ENCODE measurements around the gene ARHGAP18.

ARHGAP18 gene

GRCh38 chr6:129665555-129665954 is 44.4 kb downstream of the ARHGAP18 start:
- no peak for DNase-seq (ENCODE audit: low spot score)

DNA sequence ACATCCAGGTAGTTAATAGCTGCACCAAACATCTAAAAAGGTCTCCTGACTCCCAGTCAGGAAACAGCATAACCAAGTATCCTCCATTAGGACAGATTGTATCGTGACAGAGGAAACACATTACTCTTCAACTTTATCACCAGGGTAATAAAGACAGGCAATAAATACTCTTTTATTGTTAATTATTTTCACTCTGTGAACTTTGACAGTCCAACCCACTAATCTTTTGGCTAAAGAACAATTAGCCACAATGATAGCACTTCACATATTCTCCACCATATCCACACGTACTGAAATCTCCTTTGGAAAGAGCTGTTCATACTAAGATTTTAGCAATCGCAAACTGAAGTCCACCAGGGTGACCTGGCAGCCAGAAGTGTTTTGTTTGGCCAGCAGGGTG is 46.4 kb downstream of the ARHGAP18 start:
- no peak for DNase-seq (ENCODE audit: low spot score)

- DNase-seq (ENCODE audit: low spot score) = no peak
These were observed 47.0 kb downstream of the ARHGAP18 start for GRCh38 chr6:129662980-129663431.

GRCh38 chr6:129662406-129662766 is 47.6 kb downstream of the ARHGAP18 start:
- no peak for DNase-seq (ENCODE audit: low spot score)

GRCh38 chr6:129661536-129662405 is 48.2 kb downstream of the ARHGAP18 start:
- no peak for DNase-seq (ENCODE audit: low spot score)

GRCh38 chr6:129660346-129660676 is 49.7 kb downstream of the ARHGAP18 start:
- no peak for DNase-seq (ENCODE audit: low spot score)

- no peak for DNase-seq (ENCODE audit: low spot score)
These were observed 50.2 kb downstream of the ARHGAP18 start for GRCh38 chr6:129659590-129660345.

DNA sequence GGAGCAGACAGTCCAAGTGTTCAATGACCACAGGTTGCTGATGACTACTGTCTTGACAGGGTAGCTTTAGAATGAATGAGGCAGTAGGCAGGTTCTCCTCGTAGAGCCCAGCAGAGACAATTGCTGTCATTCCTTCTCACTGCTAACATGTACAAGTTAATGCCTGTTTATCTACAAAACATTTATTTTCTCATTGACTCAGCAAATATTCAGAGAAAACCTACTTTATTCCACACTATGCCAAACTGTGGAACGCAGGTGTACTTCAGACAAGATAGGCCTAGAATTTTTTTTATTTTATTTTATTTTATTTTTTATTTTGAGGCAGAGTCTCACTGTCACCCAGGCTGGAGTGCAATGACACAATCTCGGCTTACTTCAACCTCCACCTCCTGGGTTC is 50.8 kb downstream of the ARHGAP18 start:
- no peak for DNase-seq (ENCODE audit: low spot score)

DNA sequence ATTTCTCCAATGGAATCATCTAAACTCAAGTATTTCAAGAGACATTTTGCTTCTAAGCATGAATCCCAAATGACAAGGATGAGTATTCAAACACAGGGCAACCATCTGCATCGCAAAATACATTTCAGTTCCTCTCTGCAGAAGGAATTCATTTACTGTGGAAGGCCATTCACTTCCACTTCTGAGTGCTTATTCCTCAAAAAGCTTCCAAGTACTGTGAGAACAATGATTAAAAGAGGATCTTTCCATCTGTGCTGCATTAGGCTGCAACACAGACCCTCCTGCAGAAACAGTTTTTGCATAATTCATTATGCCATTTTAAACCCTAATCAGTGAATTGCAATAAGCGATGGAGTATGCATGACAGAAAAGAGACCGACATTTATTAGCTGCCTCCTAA is 52.5 kb downstream of the ARHGAP18 start:
- no peak for DNase-seq (ENCODE audit: low spot score)

DNA sequence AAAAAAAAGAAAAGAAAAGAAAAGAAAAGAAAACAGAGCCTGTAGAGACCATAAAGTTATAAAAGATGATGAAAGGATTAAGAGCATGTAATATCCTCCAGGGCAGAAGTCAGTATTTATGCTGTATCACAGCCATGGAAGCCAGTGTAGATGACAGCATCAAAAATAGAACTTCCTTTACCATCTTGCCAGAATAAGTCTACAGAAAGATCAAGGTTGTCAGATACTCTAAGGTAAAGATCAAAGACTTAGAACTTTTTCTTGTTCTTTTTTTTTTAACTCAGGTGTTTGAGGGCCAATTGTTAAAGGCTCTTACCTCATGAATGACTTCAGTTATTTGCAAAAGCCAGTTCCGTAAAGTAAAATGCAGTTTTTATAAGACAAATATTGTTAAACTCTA is 54.6 kb downstream of the ARHGAP18 start:
- no peak for DNase-seq (ENCODE audit: low spot score)

DNA sequence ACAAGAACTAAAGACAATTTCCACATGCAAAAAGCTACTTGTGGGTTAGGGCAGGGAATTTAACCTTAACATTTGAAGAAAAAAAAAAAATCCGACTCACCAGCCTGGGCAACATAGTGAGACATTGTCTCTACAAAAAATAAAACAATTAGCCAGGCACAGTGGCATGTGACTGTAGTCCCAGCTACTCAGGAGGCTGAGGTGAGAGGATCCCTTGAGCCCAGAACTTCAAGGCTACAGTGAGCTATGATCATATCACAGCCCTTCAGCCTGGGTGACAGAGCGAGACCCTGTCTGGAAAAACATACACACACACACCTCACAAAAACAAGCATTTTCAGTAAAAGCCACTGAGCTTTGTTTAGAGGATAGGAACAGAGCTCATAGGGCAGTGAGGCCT is 56.2 kb downstream of the ARHGAP18 start:
- no peak for DNase-seq (ENCODE audit: low spot score)

DNA sequence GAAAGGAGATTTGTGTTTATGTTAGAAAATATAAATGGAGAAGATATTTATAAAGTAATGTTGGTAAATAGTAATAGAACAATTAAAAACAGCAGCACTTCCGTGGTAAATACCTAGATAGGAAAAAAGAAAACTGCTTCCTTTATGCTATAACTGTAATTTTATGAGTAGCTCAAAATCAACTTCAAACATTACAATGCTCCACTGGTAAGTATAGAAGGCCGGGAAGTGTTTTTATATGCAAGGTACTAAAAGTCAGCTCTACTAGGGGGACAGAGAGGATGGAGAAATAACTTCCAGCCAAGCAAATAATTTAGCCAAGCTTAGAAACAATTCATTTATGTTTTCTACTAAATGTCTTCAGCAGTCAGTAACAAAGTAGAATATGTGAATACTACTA is 56.7 kb downstream of the ARHGAP18 start:
- no peak for DNase-seq (ENCODE audit: low spot score)

GRCh38 chr6:129651291-129651691 is 58.7 kb downstream of the ARHGAP18 start:
- no peak for DNase-seq (ENCODE audit: low spot score)

DNA sequence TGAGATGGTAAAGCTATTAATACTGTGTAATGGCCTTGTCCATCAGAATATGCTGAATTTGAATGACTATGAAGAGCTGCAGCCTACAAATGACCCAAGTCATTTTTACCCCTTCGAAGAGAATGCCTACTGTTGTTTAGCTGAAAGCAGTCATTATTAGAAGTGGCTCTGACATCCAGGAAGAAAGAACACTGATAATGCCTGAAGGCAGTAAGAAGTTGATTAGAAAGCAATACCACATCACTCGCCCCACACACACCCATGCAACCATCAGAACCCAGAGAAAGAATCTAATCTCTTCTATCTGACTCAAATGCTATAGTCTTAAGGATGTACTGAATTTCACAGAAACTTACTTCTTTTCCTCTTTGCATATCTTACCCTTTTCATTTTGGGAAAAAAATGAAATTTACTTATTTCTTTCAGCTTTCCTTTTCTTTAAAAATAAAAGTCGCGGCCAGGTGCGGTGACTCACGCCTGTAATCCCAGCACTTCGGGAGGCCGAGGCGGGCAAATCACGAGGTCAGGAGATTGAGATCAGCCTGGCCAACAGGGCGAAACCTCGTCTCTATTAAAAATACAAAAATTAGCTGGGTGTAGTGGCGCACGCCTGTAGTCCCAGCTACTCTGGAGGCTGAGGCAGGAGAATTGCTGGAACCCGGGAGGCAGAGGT is 61.0 kb downstream of the ARHGAP18 start:
- DNase-seq (ENCODE audit: low spot score) = no peak

DNA sequence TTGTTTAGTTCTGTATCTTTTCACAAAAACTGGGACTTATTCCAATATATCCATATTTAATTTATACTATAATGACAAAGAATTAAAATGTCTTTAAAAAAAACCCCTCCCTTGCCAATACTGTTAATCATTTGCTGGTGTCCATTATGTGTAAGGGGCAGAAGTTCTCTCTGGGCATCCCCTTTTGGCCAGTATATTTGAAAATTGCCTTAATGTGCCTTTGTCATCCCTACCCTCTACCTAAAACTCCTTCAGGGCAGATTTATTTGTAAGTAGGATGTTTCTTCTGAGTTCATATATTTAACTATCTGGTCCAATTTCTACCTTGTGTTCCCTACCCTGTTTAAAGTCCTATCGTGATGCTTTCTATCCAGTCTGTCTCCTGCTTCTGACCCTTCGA is 62.9 kb downstream of the ARHGAP18 start:
- DNase-seq (ENCODE audit: low spot score) = no peak

DNA sequence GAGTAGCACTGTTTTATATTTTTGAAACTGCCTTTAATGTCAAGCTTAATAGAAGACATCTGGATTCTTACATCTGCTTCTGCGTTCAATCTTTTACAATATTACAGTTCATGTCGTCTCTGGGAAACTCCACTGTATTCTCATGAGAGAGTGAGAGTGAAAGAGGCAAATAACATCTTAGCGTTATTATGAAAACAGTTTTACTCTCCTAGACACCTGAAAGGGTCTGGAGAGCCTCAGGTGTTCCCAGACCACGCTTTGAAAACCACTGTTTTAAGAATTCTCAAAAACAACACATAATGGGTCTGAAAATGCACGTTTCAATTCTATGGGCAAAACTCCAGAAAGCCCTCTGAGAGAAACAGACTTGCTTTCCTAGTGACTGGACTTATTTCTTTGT is 63.3 kb downstream of the ARHGAP18 start:
- DNase-seq (ENCODE audit: low spot score) = no peak

- DNase-seq (ENCODE audit: low spot score) = no peak
These were observed 64.0 kb downstream of the ARHGAP18 start for GRCh38 chr6:129645830-129646579.

DNA sequence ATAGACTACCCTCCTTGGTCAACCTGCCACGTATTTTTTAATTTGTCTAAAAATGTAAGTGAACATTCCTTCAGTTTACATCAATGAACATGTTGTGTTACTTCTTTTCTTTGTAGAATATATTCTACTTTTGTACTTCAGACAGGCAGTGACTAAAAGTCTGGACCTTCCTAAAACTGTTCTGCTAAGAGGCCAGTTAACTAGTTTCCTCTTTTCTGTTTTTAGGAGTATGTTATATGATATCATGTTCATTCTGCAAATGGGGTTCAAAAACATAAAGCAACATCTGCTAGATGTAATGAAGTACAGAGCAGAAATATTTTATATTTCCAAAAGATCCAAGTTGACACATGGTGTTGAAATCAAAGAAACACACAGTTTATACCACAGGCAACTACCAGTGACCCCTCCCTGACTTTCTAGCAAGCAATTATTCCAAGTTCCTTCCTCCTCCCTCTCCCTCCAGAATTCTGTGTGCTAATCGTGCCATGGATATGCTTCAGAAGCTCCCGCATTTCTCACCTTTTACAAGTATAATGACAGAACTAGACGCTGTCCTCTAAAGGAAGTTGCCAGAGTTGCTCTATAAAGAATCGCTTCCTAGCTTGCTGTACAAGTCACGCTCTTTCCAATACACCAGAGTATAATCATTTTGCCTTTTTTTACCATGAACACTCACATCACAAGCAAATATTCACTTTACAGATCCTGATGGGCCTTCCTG is 64.7 kb downstream of the ARHGAP18 start:
- DNase-seq (ENCODE audit: low spot score) = no peak

GRCh38 chr6:129644567-129645015 is 65.4 kb downstream of the ARHGAP18 start:
- DNase-seq (ENCODE audit: low spot score) = no peak

DNA sequence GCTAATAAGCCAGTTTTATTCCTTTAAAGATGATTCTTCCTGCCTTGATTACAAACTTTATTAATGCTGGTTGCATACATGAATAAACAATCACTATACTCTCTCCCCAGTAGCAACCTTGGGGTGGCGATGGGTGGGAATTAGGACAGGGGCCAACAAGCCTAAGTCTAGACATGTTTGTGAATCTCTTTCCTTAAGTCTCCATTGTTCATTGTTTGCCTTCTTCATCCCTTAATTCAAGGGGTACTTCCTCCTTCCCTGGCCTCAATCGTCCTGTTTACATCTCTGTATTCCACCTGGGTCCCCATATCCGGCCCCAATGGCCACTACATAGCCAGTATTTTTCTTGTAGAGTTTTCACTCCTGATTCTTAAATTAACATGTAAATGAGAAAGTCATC is 66.0 kb downstream of the ARHGAP18 start:
- no peak for DNase-seq (ENCODE audit: low spot score)

DNA sequence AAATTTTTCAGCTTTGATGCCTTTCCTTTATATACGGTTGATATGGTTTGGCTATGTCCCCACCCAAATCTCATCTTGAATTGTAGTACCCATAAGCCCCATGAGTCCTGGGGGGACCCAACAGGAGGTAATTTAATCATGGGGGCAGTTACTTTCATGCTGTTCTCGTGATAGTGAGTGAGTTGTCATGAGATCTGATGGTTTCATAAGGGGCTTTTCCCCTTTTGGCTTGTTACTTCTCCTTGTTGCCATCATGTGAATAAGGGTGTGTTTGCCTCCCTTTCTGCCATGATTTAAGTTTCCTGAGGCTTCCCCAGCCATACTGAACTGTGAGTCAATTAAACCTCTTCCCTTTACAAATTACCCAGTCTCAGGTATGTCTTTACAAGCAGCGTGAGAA is 66.8 kb downstream of the ARHGAP18 start:
- DNase-seq (ENCODE audit: low spot score) = no peak
